SK-N-DZ (cell line): ENCODE results near the gene RAB33A. TPM values are rescaled to one million over a fixed set of nuclear protein-coding genes. Genes with fewer than 3 reads are reported as not detected.

Experiments used
- DNase-seq: peaks from one replicate; pipeline ENCODE4 v3.0.0-alpha.2; 2015; ENCODE audit warnings: low spot score
- polyA plus RNA-seq, 2 experiments: library from polyadenylated mRNA; depleted of rRNA; stranded (reverse); fragments of >200 nt; gene quantifications; 2 replicates each; pipeline ENCODE4 v1.2.3, GENCODE V29; 2014

Gene RAB33A
- polyA plus RNA-seq (2014; cell fraction: cytosol; rRNA removed), result 27.6 and 28.8 TPM in 2 replicates
- polyA plus RNA-seq (2014; cell fraction: nucleus; rRNA removed), result 16.1 and 28.2 TPM in 2 replicates

GRCh38 chrX:130171446-130172126, at the start of gene RAB33A:
Gene RAB33A, plus strand, starts transcription at chrX:130171962. Its CDS starts 101 bp downstream, at chrX:130172063.
- peak; percentile 45 for DNase-seq

- no peak for DNase-seq
Observed at GRCh38 chrX:130124577-130124976, 47.2 kb upstream of the RAB33A start.

GRCh38 chrX:130125091-130125874, 46.5 kb upstream of the RAB33A start:
- no peak for DNase-seq

GRCh38 chrX:130130990-130131389, 40.8 kb upstream of the RAB33A start:
- DNase-seq, result no peak

GRCh38 chrX:130136496-130136895, 35.3 kb upstream of the RAB33A start:
- DNase-seq, result no peak

- DNase-seq, result no peak
Observed at GRCh38 chrX:130136961-130137360, 34.8 kb upstream of the RAB33A start.

GRCh38 chrX:130139474-130140201, 32.1 kb upstream of the RAB33A start:
- no peak for DNase-seq

- no peak for DNase-seq
Observed at GRCh38 chrX:130144509-130144908, 27.3 kb upstream of the RAB33A start.

GRCh38 chrX:130145123-130145522, 26.6 kb upstream of the RAB33A start:
- DNase-seq, result no peak

GRCh38 chrX:130147631-130148030, 24.1 kb upstream of the RAB33A start:
- DNase-seq, result no peak

GRCh38 chrX:130155564-130155963, 16.2 kb upstream of the RAB33A start:
- DNase-seq, result no peak

GRCh38 chrX:130158311-130158710, 13.5 kb upstream of the RAB33A start:
- no peak for DNase-seq

GRCh38 chrX:130159776-130160175, 12.0 kb upstream of the RAB33A start:
- no peak for DNase-seq

- no peak for DNase-seq
Observed at GRCh38 chrX:130162094-130162735, 9.5 kb upstream of the RAB33A start.

GRCh38 chrX:130163398-130163797, 8.4 kb upstream of the RAB33A start:
- no peak for DNase-seq

- no peak for DNase-seq
Observed at GRCh38 chrX:130165181-130165702, 6.5 kb upstream of the RAB33A start.

- DNase-seq, result peak; percentile 95
Observed at GRCh38 chrX:130165703-130166502, 5.9 kb upstream of the RAB33A start, which contains the start of gene AIFM1. Gene AIFM1, minus strand, starts transcription at chrX:130165841. Its CDS starts 185 bp downstream, at chrX:130165656.

GRCh38 chrX:130166503-130166777, 5.3 kb upstream of the RAB33A start:
- DNase-seq, result no peak

GRCh38 chrX:130167040-130167439, 4.7 kb upstream of the RAB33A start:
- no peak for DNase-seq

- DNase-seq, result peak; percentile 93
Observed at GRCh38 chrX:130170752-130171445, 863 bp upstream of the RAB33A start.
